ENCODE results near the gene ANKMY1.
"Not testable (repeated sequence)": the region's sequence is repeated elsewhere in the genome, so short reads cannot be mapped to it uniquely, and the experiment has no call there.

Gene ANKMY1

DNA sequence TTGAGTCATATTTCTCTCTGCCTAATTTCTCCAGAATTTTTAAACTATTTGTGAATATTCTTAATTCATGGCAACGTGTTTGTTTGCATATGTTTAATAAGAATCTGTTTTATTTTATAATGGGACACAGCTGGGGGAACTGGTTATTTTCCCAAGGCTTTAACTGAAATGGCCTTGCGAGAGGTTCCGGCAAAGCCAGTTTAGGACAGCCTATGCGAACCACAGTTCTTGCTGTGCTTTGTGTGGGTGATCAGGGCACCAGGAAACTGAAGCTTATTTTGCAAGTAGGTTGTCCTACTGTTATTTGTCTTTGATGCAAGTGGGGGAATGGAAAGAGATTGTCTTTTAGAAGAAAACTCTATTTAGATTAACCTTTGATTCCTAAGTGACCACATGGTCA, 6.5 kb downstream of the ANKMY1 start:
- CTCF ChIA-PET = interaction anchor here (0.6 to 1.2 kb wide), 4 partner anchors 11 to 455 kb away, joined by 3 read pairs; no protein-coding TSS in a partner anchor
- POLR2A ChIA-PET = interaction anchor here (0.9 to 1.1 kb wide), 2 partner anchors 12 to 30 kb away, joined by 3 to 4 read pairs; no protein-coding TSS in a partner anchor
- TF ChIP-seq ZNF114 (tag by site-specific recombination; IDR thresholded peaks at IDR 0.05) (no peak), SETDB1 (IDR thresholded peaks at IDR 0.05; ENCODE audit: insufficient read length, low read length) (peak; percentile 85)
- peaks cover 0 to 26% of the 10 kb centered on the region in 2 experiments; a peak in 1 of 3 replicates for H3K36me3 ChIP-seq (ENCODE audit: control insufficient read depth in 2 of 2, insufficient read depth in 1 of 2, low read length in 2 of 2)
- H3K4me3 ChIP-seq (ENCODE audit: low read depth, low read length) = no peak overlapping the region
- H3K9me3 ChIP-seq (ENCODE audit: control insufficient read depth, insufficient read depth, low read depth, low read length) = no peaks in the 10 kb centered on the region
- H3K4me1 ChIP-seq (ENCODE audit: control insufficient read depth, insufficient read depth, low read length) = no peaks in the 10 kb centered on the region
- no peak overlapping the region for H3K27ac ChIP-seq (ENCODE audit: extremely low read depth, low read depth, low read length)

DNA sequence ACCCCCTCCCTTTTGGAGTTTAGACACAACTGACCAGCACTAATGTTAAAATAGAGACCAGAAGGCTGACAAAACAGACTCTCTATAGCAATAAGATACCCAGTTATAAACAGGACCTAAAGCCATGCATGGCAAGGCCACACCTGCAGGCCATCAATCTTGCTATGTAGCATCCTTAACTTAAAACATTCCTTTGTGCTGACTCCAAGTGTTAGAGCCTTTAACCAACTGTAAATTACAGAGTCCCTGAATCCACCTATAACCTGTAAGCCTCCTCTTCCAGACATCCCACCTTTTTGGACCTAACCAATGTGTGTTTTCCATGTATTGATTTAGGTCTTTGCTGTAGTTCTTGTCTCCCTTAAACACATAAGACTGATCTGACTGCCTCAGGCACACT, 17.9 kb downstream of the ANKMY1 start:
- H3K4me1 ChIP-seq (ENCODE audit: control insufficient read depth, insufficient read depth, low read length) = no peaks in the 10 kb centered on the region
- TF ChIP-seq ZNF658 (tag by site-specific recombination; IDR thresholded peaks at IDR 0.05) (no peak), ZNF19 (tag by site-specific recombination; IDR thresholded peaks at IDR 0.05; ENCODE audit: low read depth) (no peak), ZIC2 (tag by site-specific recombination; IDR thresholded peaks at IDR 0.05) (no peak), ZNF473 (tag by site-specific recombination; IDR thresholded peaks at IDR 0.05) (no peak), ZNF548 (tag by site-specific recombination; IDR thresholded peaks at IDR 0.05) (no peak), ZNF146 (tag by site-specific recombination; IDR thresholded peaks at IDR 0.05) (no peak), ZNF350 (tag by site-specific recombination; IDR thresholded peaks at IDR 0.05) (no peak)
- TF ChIP-seq, protein P1, sequence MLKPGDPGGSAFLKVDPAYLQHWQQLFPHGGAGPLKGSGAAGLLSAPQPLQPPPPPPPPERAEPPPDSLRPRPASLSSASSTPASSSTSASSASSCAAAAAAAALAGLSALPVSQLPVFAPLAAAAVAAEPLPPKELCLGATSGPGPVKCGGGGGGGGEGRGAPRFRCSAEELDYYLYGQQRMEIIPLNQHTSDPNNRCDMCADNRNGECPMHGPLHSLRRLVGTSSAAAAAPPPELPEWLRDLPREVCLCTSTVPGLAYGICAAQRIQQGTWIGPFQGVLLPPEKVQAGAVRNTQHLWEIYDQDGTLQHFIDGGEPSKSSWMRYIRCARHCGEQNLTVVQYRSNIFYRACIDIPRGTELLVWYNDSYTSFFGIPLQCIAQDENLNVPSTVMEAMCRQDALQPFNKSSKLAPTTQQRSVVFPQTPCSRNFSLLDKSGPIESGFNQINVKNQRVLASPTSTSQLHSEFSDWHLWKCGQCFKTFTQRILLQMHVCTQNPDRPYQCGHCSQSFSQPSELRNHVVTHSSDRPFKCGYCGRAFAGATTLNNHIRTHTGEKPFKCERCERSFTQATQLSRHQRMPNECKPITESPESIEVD (tag by site-specific recombination; IDR thresholded peaks at IDR 0.05) = no peak
- TF ChIP-seq, protein P2, sequence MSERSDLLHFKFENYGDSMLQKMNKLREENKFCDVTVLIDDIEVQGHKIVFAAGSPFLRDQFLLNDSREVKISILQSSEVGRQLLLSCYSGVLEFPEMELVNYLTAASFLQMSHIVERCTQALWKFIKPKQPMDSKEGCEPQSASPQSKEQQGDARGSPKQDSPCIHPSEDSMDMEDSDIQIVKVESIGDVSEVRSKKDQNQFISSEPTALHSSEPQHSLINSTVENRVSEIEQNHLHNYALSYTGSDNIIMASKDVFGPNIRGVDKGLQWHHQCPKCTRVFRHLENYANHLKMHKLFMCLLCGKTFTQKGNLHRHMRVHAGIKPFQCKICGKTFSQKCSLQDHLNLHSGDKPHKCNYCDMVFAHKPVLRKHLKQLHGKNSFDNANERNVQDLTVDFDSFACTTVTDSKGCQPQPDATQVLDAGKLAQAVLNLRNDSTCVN (tag by site-specific recombination; optimal IDR thresholded peaks at IDR 0.05) = no peak
- H3K4me3 ChIP-seq (ENCODE audit: low read depth, low read length) = no peak overlapping the region
- ChIA-PET CTCF (interaction anchor here (1.6 kb wide), 1 partner anchor 26 kb away, joined by 4 read pairs; no protein-coding TSS in a partner anchor), POLR2A (no interaction called here)
- H3K36me3 ChIP-seq (ENCODE audit: control insufficient read depth in 2 of 2, insufficient read depth in 1 of 2, low read length in 2 of 2) = peaks cover 0 to 31% of the 10 kb centered on the region in 2 experiments; a peak in 2 of 3 replicates
- H3K9me3 ChIP-seq (ENCODE audit: control insufficient read depth, insufficient read depth, low read depth, low read length) = no peaks in the 10 kb centered on the region
- no peak overlapping the region for H3K27ac ChIP-seq (ENCODE audit: extremely low read depth, low read depth, low read length)

DNA sequence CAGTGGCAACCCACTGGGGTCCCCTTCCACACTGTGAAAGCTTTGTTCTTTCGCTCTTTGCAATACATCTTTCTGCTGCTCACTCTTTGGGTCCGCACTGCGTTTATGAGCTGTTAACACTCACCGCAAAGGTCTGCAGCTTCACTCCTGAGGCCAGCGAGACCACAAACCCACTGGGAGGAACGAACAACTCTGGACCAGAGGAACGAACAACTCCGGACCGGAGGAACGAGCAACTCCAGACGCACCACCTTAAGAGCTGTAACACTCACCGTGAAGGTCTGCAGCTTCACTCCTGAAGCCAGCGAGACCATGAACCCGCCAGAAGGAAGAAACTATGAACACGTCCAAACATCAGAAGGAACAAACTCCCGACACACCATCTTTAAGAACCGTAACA, 18.7 kb downstream of the ANKMY1 start:
- peaks cover 0 to 31% of the 10 kb centered on the region in 2 experiments; a peak in 2 of 3 replicates for H3K36me3 ChIP-seq (ENCODE audit: control insufficient read depth in 2 of 2, insufficient read depth in 1 of 2, low read length in 2 of 2)
- H3K4me3 ChIP-seq (ENCODE audit: low read depth, low read length); H3K4me1 ChIP-seq (ENCODE audit: control insufficient read depth, insufficient read depth, low read length); H3K9me3 ChIP-seq (ENCODE audit: control insufficient read depth, insufficient read depth, low read depth, low read length); H3K27ac ChIP-seq (ENCODE audit: extremely low read depth, low read depth, low read length): not testable (repeated sequence)
- CTCF ChIA-PET = interaction anchor here (0.6 to 1.6 kb wide), 3 partner anchors 12 to 1292 kb away, joined by 3 to 4 read pairs (median 3); no protein-coding TSS in a partner anchor
- POLR2A ChIA-PET = interaction anchor here (0.7 to 1.2 kb wide), 2 partner anchors 12 to 48 kb away, joined by 3 read pairs; partner anchors contain the start of gene CAPN10

DNA sequence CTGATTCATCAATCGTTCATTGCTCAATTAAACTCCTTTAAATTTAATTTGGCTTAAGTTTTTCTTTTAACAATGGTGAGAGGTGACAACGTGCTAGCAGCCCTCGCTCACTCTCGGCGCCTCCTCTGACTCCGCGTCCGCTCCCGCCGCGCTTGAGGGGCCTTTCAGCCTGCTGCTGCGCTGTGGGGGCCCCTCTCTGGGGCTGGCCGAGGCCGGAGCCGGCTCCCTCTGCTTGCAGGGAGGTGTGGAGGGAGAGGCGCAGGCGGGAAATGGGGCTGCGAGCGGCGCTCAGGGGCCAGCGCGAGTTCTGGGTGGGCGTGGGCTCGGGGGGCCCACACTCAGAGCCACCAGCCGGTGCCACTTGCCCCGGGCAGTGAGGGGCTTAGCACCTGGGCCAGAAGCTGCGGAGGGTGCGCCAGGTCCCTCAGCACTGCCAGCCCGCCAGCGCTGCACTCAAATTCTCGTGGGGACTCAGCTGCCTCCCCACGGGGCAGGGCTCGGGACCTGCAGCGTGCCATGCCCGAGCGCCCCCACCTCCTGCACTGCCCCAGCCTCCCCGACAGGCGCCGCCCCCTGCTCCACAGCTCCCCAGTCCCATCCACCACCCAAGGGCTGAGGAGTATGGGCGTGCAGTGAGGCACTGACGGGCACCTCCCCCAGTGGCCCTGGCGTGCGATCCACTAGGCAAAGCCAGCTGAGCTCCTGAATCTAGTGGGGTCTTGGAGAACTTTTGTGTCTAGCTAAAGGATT, 19.6 kb downstream of the ANKMY1 start:
- Histone ChIP-seq H3K9me3 (ENCODE audit: control insufficient read depth, insufficient read depth, low read depth, low read length) (no peaks in the 10 kb centered on the region), H3K4me1 (ENCODE audit: control insufficient read depth, insufficient read depth, low read length) (no peaks in the 10 kb centered on the region), H3K36me3 (ENCODE audit: control insufficient read depth in 2 of 2, insufficient read depth in 1 of 2, low read length in 2 of 2) (peaks cover 0 to 31% of the 10 kb centered on the region in 2 experiments; a peak in 2 of 3 replicates), H3K4me3 (ENCODE audit: low read depth, low read length) (no peak overlapping the region), H3K27ac (ENCODE audit: extremely low read depth, low read depth, low read length) (no peak overlapping the region)
- ChIA-PET CTCF (interaction anchor here (1.6 kb wide), 1 partner anchor 24 kb away, joined by 4 read pairs; no protein-coding TSS in a partner anchor), POLR2A (interaction anchor here (0.7 to 1.2 kb wide), 2 partner anchors 13 to 48 kb away, joined by 3 read pairs; partner anchors contain the start of gene CAPN10)
- no peak for TF ChIP-seq ZNF266 (tag by site-specific recombination; IDR thresholded peaks at IDR 0.05; ENCODE audit: low read depth)
- TF ChIP-seq REPIN1 (tag by site-specific recombination; IDR thresholded peaks at IDR 0.05; ENCODE audit: low read depth) = no peak
- TF ChIP-seq, protein P3, sequence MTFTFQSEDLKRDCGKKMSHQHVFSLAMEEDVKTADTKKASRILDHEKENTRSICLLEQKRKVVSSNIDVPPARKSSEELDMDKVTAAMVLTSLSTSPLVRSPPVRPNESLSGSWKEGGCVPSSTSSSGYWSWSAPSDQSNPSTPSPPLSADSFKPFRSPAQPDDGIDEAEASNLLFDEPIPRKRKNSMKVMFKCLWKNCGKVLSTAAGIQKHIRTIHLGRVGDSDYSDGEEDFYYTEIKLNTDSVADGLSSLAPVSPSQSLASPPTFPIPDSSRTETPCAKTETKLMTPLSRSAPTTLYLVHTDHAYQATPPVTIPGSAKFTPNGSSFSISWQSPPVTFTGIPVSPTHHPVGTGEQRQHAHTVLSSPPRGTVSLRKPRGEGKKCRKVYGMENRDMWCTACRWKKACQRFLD (tag by site-specific recombination; IDR thresholded peaks at IDR 0.05) = no peak
- TF ChIP-seq, protein P4, sequence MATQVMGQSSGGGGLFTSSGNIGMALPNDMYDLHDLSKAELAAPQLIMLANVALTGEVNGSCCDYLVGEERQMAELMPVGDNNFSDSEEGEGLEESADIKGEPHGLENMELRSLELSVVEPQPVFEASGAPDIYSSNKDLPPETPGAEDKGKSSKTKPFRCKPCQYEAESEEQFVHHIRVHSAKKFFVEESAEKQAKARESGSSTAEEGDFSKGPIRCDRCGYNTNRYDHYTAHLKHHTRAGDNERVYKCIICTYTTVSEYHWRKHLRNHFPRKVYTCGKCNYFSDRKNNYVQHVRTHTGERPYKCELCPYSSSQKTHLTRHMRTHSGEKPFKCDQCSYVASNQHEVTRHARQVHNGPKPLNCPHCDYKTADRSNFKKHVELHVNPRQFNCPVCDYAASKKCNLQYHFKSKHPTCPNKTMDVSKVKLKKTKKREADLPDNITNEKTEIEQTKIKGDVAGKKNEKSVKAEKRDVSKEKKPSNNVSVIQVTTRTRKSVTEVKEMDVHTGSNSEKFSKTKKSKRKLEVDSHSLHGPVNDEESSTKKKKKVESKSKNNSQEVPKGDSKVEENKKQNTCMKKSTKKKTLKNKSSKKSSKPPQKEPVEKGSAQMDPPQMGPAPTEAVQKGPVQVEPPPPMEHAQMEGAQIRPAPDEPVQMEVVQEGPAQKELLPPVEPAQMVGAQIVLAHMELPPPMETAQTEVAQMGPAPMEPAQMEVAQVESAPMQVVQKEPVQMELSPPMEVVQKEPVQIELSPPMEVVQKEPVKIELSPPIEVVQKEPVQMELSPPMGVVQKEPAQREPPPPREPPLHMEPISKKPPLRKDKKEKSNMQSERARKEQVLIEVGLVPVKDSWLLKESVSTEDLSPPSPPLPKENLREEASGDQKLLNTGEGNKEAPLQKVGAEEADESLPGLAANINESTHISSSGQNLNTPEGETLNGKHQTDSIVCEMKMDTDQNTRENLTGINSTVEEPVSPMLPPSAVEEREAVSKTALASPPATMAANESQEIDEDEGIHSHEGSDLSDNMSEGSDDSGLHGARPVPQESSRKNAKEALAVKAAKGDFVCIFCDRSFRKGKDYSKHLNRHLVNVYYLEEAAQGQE (tag by site-specific recombination; IDR thresholded peaks at IDR 0.05) = no peak
- TF ChIP-seq SP7 (tag by site-specific recombination; IDR thresholded peaks at IDR 0.05) = no peak
- TF ChIP-seq KLF7 (tag by site-specific recombination; IDR thresholded peaks at IDR 0.05; ENCODE audit: borderline replicate concordance) = no peak
- no peak for TF ChIP-seq ZNF544 (tag by site-specific recombination; IDR thresholded peaks at IDR 0.05)
- TF ChIP-seq ZNF777 (tag by site-specific recombination; IDR thresholded peaks at IDR 0.05; ENCODE audit: borderline replicate concordance) = no peak

Measured in HEK293 (cell line).